Right lobe of liver (tissue), 6 donors: ENCODE measurements around the gene REG4. TPM values are rescaled to one million over a fixed set of nuclear protein-coding genes. Genes with fewer than 3 reads are reported as not detected.

Experiments
- ATAC-seq, 4 donors: fragments of 200-7000 bp; cut with Tn5 transposase; one replicate each; pipeline ENCODE4 v1.9.1; 2020; ENCODE audit warnings: mild to moderate bottlenecking in 4 of 4, moderate library complexity in 4 of 4
- DNase-seq, 3 donors: peaks; one replicate each; pipeline ENCODE4 v3.0.0-alpha.2; 2020
- H3K27ac ChIP-seq, 3 donors: fragments of 200-600 bp; one replicate each; pipeline ENCODE4 v1.8.0; 2022
- H3K27me3 ChIP-seq, 2 donors: fragments of 200-600 bp; one replicate each; pipeline ENCODE4 v1.8.0; 2022
- H3K36me3 ChIP-seq, 4 donors: fragments of 200-600 bp; sonication (generic) in 1 of 4; one replicate each; pipeline versions ENCODE4 v1.5.1 to v1.8.0; 2017 to 2022; ENCODE audit warnings: control low read depth in 1 of 4
- H3K4me1 ChIP-seq, 4 donors: fragments of 200-600 bp; sonication (generic) in 1 of 4; one replicate each; pipeline versions ENCODE4 v1.5.1 to v1.8.0; 2017 to 2022; ENCODE audit warnings: control low read depth in 1 of 4
- H3K4me3 ChIP-seq, 3 donors: fragments of 200-600 bp; one replicate each; pipeline ENCODE4 v1.8.0; 2022
- H3K9me3 ChIP-seq, 4 donors: fragments of 200-600 bp; sonication (generic) in 1 of 4; one replicate each; pipeline versions ENCODE4 v1.5.1 to v1.8.0; 2017 to 2022; ENCODE audit warnings: control low read depth in 1 of 4
- CTCF ChIP-seq, 4 donors: fragments of 200-600 bp in 3 of 4; fragments of 450-650 bp in 1 of 4; IDR thresholded peaks; one replicate each; pipeline versions ENCODE4 v1.5.1 to v1.8.0; 2016 to 2022; ENCODE audit warnings: antibody characterized with exemption in 4 of 4, mild to moderate bottlenecking in 2 of 4
- POLR2A ChIP-seq: fragments of 450-650 bp; IDR thresholded peaks from one replicate; pipeline ENCODE4 v1.6.1; 2017; ENCODE audit warnings: antibody characterized with exemption, mild to moderate bottlenecking
- WGBS: methylation state at CpG from one replicate; pipeline ENCODE4 v1.1.6; 2018; ENCODE audit warnings: low coverage, low lambda C conversion rate; ENCODE audit not compliant: insufficient coverage; ENCODE audit errors: missing lambda C conversion rate; 5-methylcytosine and 5-hydroxymethylcytosine counted together
- intact Hi-C, 2 donors: fragments of 100-400 bp; cut with DNase I; formaldehyde crosslinking; loops; one replicate each; pipeline versions ENCODE4 v1.11.2 to v1.14.1; 2022
- total RNA-seq, 6 experiments: library from RNA; depleted of rRNA in 2 of 6; stranded (reverse); fragments of >200 nt in 2 of 6; fragmentation: NEBNext Ultra II Directional in 3 of 6; extraction: Animal tissue kit (Norgen Biotek cat#: 25700) in 3 of 6; gene quantifications; one replicate each; pipeline versions ENCODE4 v1.1.0 to v1.2.4, GENCODE V29; 2016 to 2023
- donor health status: DM: no; HTN: yes; CAD: no.
- donor health status: DM: no; HTN: no; CAD: no.
- donor health status: DM: no; HTN: no; CAD: no.
- donor health status: DM: no; HTN: yes; CAD: no.
- donor health status: DM: no; HTN: yes; CAD: no.

REG4 gene
- total RNA-seq, 6 experiments from 2014 or later = 0.20 TPM; not detected in 5

- Histone ChIP-seq H3K36me3 (no peaks in the 10 kb centered on the region), H3K9me3 (no peaks in the 10 kb centered on the region), H3K27me3 (no peaks in the 10 kb centered on the region), H3K4me3 (no peak overlapping the region), H3K27ac (no peak overlapping the region), H3K4me1 (no peaks in the 10 kb centered on the region)
- intact Hi-C loops = no loop called here
- 84% methylated on average over 4 of the region's 4 CpGs for WGBS
- TF ChIP-seq POLR2A (no peak), CTCF (IDR thresholded peaks at IDR 0.05) (no peak)
- DNase-seq (no peak), ATAC-seq (no peak)
Observed at GRCh38 chr1:119799003-119799402, 12.3 kb downstream of the REG4 start.

DNA sequence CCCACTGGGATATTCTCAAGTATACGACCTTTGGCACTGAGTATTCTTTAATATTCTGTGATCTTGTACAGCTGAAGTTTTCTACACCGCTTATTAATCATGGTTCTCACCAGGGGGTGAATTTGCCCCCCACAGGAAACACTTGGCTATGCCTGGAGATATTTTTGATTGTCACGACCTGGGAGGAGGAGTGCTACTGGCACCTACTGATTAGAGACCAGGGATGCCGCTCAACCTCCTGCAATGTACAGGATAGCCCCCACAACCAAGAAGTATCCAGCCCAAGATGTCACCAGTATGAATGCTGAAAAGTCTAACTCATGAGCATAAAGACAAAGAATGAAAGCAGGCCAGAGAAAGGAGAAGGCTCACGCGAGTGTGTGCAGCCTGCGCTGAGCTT lies 13.7 kb downstream of the REG4 start:
- DNase-seq (no peak), ATAC-seq (no peak)
- intact Hi-C loops = no loop called here
- no peaks in the 10 kb centered on the region for H3K27me3 ChIP-seq
- WGBS = 92% methylated on average over 7 of the region's 7 CpGs
- no peaks in the 10 kb centered on the region for H3K9me3 ChIP-seq
- H3K27ac ChIP-seq = no peak overlapping the region
- H3K36me3 ChIP-seq = no peaks in the 10 kb centered on the region
- TF ChIP-seq POLR2A (no peak), CTCF (IDR thresholded peaks at IDR 0.05) (no peak)
- no peaks in the 10 kb centered on the region for H3K4me1 ChIP-seq
- H3K4me3 ChIP-seq = no peak overlapping the region

DNA sequence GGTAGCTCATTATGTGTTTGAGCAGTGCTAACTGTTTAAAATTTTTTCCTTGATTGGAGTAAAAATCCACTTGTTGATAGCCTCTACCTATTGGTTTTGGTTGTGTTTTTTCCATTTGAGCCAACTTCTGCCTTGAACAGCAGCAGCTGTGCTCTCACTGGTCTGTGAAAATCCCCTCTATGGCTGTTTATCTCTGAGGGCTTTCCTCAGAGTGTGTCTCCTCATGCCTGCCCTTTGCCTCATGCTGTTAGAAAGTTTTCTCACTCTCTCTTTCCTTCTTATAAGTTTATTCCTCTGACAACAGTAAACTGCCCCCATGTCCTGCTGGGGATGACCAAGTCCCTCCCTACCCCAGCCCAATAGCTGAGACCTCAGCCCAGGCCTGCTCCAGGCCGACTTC lies 14.1 kb downstream of the REG4 start:
- Histone ChIP-seq H3K36me3 (no peaks in the 10 kb centered on the region), H3K27me3 (no peaks in the 10 kb centered on the region), H3K4me1 (peaks cover 0 to under 1% (median 0%) of the 10 kb centered on the region in 4 donors), H3K4me3 (no peak overlapping the region), H3K27ac (no peak overlapping the region), H3K9me3 (no peaks in the 10 kb centered on the region)
- intact Hi-C loops = no loop called here
- WGBS = 100% methylated on average over 1 of the region's 1 CpG
- DNase-seq (no peak), ATAC-seq (no peak)
- TF ChIP-seq POLR2A (no peak), CTCF (IDR thresholded peaks at IDR 0.05) (no peak)

GRCh38 chr1:119795261-119796200 lies 15.7 kb downstream of the REG4 start:
- Histone ChIP-seq H3K9me3 (no peaks in the 10 kb centered on the region), H3K27ac (no peak overlapping the region), H3K27me3 (no peaks in the 10 kb centered on the region), H3K36me3 (no peaks in the 10 kb centered on the region), H3K4me3 (no peak overlapping the region), H3K4me1 (peaks cover 0 to 17% (median 7%) of the 10 kb centered on the region in 4 donors)
- TF ChIP-seq POLR2A = no peak
- WGBS = 73% methylated on average over 3 of the region's 9 CpGs
- ATAC-seq (peak in 2 of 4 donors; percentile 14 to 30), DNase-seq (no peak)
- intact Hi-C loops = no loop called here

GRCh38 chr1:119794876-119795240 lies 16.4 kb downstream of the REG4 start:
- DNase-seq (no peak), ATAC-seq (no peak)
- Histone ChIP-seq H3K9me3 (no peaks in the 10 kb centered on the region), H3K4me3 (no peak overlapping the region), H3K27ac (no peak overlapping the region), H3K27me3 (no peaks in the 10 kb centered on the region), H3K4me1 (peaks cover 0 to 20% (median 10%) of the 10 kb centered on the region in 4 donors), H3K36me3 (no peaks in the 10 kb centered on the region)
- intact Hi-C loops = no loop called here
- WGBS = 78% methylated on average over 1 of the region's 3 CpGs
- TF ChIP-seq CTCF (IDR thresholded peaks at IDR 0.05) = no peak
- TF ChIP-seq POLR2A = no peak
